ENCODE results near the gene YIPF3. TPM values are rescaled to one million over a fixed set of nuclear protein-coding genes. Genes with fewer than 3 reads are reported as not detected.
"Not testable (repeated sequence)": the region's sequence is repeated elsewhere in the genome, so short reads cannot be mapped to it uniquely, and the experiment has no call there.

YIPF3 gene
- 51.7 and 59.1 TPM in 2 replicates for total RNA-seq

- ChIA-PET CTCF (interaction anchor here (1.2 to 2.6 kb wide), 2 partner anchors 10 to 288 kb away, joined by 3 to 13 read pairs; partner anchors contain the start of gene DNPH1), POLR2A (interaction anchor here (0.5 to 2.5 kb wide), 20 partner anchors 9 to 637 kb away, joined by 3 to 15 read pairs (median 4); partner anchors contain the start of genes ABCC10, CNPY3, CUL7 and GTPBP2)
- peaks cover 29% of the 10 kb centered on the region for H3K4me1 Mint-ChIP-seq
- H3K9me3 Mint-ChIP-seq: no peaks in the 10 kb centered on the region
- H3K27me3 Mint-ChIP-seq: no peaks in the 10 kb centered on the region
- H3K27ac Mint-ChIP-seq: peak within 1 kb of the TSS; percentile 54
- TF ChIP-seq CTCF (IDR thresholded peaks at IDR 0.05): no peak
- no peak within 1 kb of the TSS for H3K4me3 Mint-ChIP-seq
- H3K36me3 Mint-ChIP-seq (ENCODE audit: low read depth): peaks cover 37% of the 10 kb centered on the region
- intact Hi-C loops (cut with micrococcal nuclease): loop anchor here (1.0 to 10.0 kb wide), 10 partner anchors 40 to 952 kb away; partner anchors contain the start of genes GTPBP2, KLC4, MEA1 and MRPL2
- ATAC-seq (ENCODE audit: low read depth) (peak; percentile 94), DNase-seq (peak; percentile 87)
These were observed at the start of gene YIPF3, which contains the start of gene POLR1C for GRCh38 chr6:43516697-43517504. TSS of gene YIPF3 (minus strand) at chr6:43516926. CDS start at chr6:43516807, 119 bp downstream. TSS of gene POLR1C (plus strand) at chr6:43517089. CDS start at chr6:43517110, 21 bp downstream.

GRCh38 chr6:43559328-43559727 is 42.6 kb upstream of the YIPF3 start:
- DNase-seq (no peak), ATAC-seq (ENCODE audit: low read depth) (no peak)
- Mint-ChIP-seq H3K27me3 (no peaks in the 10 kb centered on the region), H3K9me3 (no peaks in the 10 kb centered on the region), H3K4me3 (no peak overlapping the region), H3K27ac (no peak overlapping the region), H3K36me3 (ENCODE audit: low read depth) (peaks cover 86% of the 10 kb centered on the region), H3K4me1 (no peaks in the 10 kb centered on the region)
- no peak for TF ChIP-seq CTCF (IDR thresholded peaks at IDR 0.05)
- POLR2A ChIA-PET: interaction anchor here (0.5 kb wide), 1 partner anchor 82 kb away, joined by 3 read pairs; the partner anchor contains the start of gene TJAP1
- intact Hi-C loops (cut with micrococcal nuclease): no loop called here
- CTCF ChIA-PET: no interaction called here

- POLR2A ChIA-PET; ATAC-seq (ENCODE audit: low read depth): not testable (repeated sequence)
These were observed 40.9 kb upstream of the YIPF3 start for GRCh38 chr6:43557620-43558019.

GRCh38 chr6:43547222-43547621 is 30.5 kb upstream of the YIPF3 start:
- CTCF ChIA-PET: no interaction called here
- Mint-ChIP-seq H3K36me3 (ENCODE audit: low read depth) (peaks cover 78% of the 10 kb centered on the region), H3K27me3 (no peaks in the 10 kb centered on the region), H3K4me1 (peaks cover 2% of the 10 kb centered on the region), H3K4me3 (no peak overlapping the region), H3K9me3 (no peaks in the 10 kb centered on the region), H3K27ac (peak overlapping the region; percentile 57)
- ATAC-seq (ENCODE audit: low read depth): peak; percentile 28
- TF ChIP-seq CTCF (IDR thresholded peaks at IDR 0.05): no peak
- POLR2A ChIA-PET: no interaction called here
- intact Hi-C loops (cut with micrococcal nuclease): no loop called here
- no peak for DNase-seq

More at GRCh38 chr6:43557620-43558019, 40.9 kb upstream of the YIPF3 start:
- H3K27ac Mint-ChIP-seq; intact Hi-C loops (cut with micrococcal nuclease); CTCF ChIA-PET; H3K9me3 Mint-ChIP-seq; H3K27me3 Mint-ChIP-seq; DNase-seq; H3K4me3 Mint-ChIP-seq; H3K4me1 Mint-ChIP-seq: not testable (repeated sequence)
- H3K36me3 Mint-ChIP-seq (ENCODE audit: low read depth): peaks cover 88% of the 10 kb centered on the region

- H3K9me3 Mint-ChIP-seq: no peaks in the 10 kb centered on the region
- no peak for TF ChIP-seq CTCF (IDR thresholded peaks at IDR 0.05)
- H3K4me3 Mint-ChIP-seq: no peak overlapping the region
- DNase-seq (no peak), ATAC-seq (ENCODE audit: low read depth) (no peak)
- intact Hi-C loops (cut with micrococcal nuclease): no loop called here
- H3K36me3 Mint-ChIP-seq (ENCODE audit: low read depth): peaks cover 66% of the 10 kb centered on the region
- ChIA-PET CTCF (no interaction called here), POLR2A (no interaction called here)
- H3K27me3 Mint-ChIP-seq: no peaks in the 10 kb centered on the region
- no peak overlapping the region for H3K27ac Mint-ChIP-seq
- H3K4me1 Mint-ChIP-seq: peaks cover 8% of the 10 kb centered on the region
These were observed 27.7 kb upstream of the YIPF3 start for GRCh38 chr6:43544461-43544860.
